GM23338 (cell line): ENCODE data around the gene C2orf15. TPM values are rescaled to one million over a fixed set of nuclear protein-coding genes. Genes with fewer than 3 reads are reported as not detected.

Experiments
- ATAC-seq: fragments of 200-7000 bp; cut with Tn5 transposase; 3 replicates; pipeline ENCODE4 v1.9.1; 2020
- DNase-seq: peaks from one replicate; pipeline ENCODE4 v3.0.0-alpha.2; 2015; ENCODE audit warnings: low spot score
- H2AFZ ChIP-seq: fragments of 200-600 bp; sonication (generic); 2 replicates; pipeline ENCODE4 v1.8.0; 2016; ENCODE audit warnings: antibody characterized with exemption, mild to moderate bottlenecking, moderate library complexity
- H3F3A ChIP-seq: fragments of 200-600 bp; sonication (generic); replicated peaks from 2 replicates; pipeline ENCODE4 v1.8.0; 2017; ENCODE audit warnings: antibody characterized with exemption, mixed run types, low read depth
- H3K27ac ChIP-seq: fragments of 200-600 bp; sonication (generic); 2 replicates; pipeline ENCODE4 v1.6.1; 2016; ENCODE audit warnings: low read depth
- H3K27me3 ChIP-seq: fragments of 200-600 bp; sonication (generic); 2 replicates; pipeline ENCODE4 v1.8.0; 2016; ENCODE audit warnings: mild to moderate bottlenecking, mixed run types, moderate library complexity; ENCODE audit not compliant: insufficient read depth
- H3K36me3 ChIP-seq: fragments of 200-600 bp; sonication (generic); 2 replicates; pipeline ENCODE4 v1.8.0; 2016; ENCODE audit warnings: mild to moderate bottlenecking; ENCODE audit not compliant: insufficient read depth
- H3K4me1 ChIP-seq: fragments of 200-600 bp; sonication (generic); 2 replicates; pipeline ENCODE4 v1.8.0; 2016; ENCODE audit warnings: mild to moderate bottlenecking, moderate library complexity; ENCODE audit not compliant: insufficient read depth
- H3K4me2 ChIP-seq: fragments of 200-600 bp; sonication (generic); 2 replicates; pipeline ENCODE4 v1.7.1; 2017; ENCODE audit warnings: mixed run types
- H3K4me3 ChIP-seq: fragments of 200-600 bp; sonication (generic); 2 replicates; pipeline ENCODE4 v1.6.1; 2016; ENCODE audit warnings: mixed run types
- H3K79me2 ChIP-seq: fragments of 200-600 bp; sonication (generic); replicated peaks from 2 replicates; pipeline ENCODE4 v1.8.0; 2017; ENCODE audit warnings: mild to moderate bottlenecking; ENCODE audit not compliant: insufficient read depth
- H3K9me2 ChIP-seq: fragments of 200-600 bp; sonication (generic); 2 replicates; pipeline ENCODE4 v1.8.0; 2017; ENCODE audit not compliant: insufficient read depth
- H4K20me1 ChIP-seq: fragments of 200-600 bp; sonication (generic); replicated peaks from 2 replicates; pipeline ENCODE4 v1.8.0; 2017; ENCODE audit warnings: mild to moderate bottlenecking; ENCODE audit not compliant: insufficient read depth
- H3K27ac Mint-ChIP-seq: 2 replicates; pipeline ENCODE4 v1.8.0; 2020; ENCODE audit warnings: inconsistent platforms, mild to moderate bottlenecking, moderate library complexity, mixed read lengths
- H3K27me3 Mint-ChIP-seq: 3 replicates; pipeline ENCODE4 v1.8.0; 2022; ENCODE audit warnings: low read depth, mild to moderate bottlenecking, moderate library complexity, mixed read lengths, inconsistent platforms; ENCODE audit not compliant: insufficient read depth, poor library complexity
- H3K36me3 Mint-ChIP-seq: 3 replicates; pipeline ENCODE4 v1.8.0; 2021; ENCODE audit warnings: low read depth, mild to moderate bottlenecking, inconsistent platforms, moderate library complexity, mixed read lengths
- H3K4me1 Mint-ChIP-seq: 3 replicates; pipeline ENCODE4 v1.8.0; 2020; ENCODE audit warnings: mild to moderate bottlenecking, inconsistent platforms, mixed read lengths
- H3K4me3 Mint-ChIP-seq: 3 replicates; pipeline ENCODE4 v1.8.0; 2021; ENCODE audit warnings: moderate library complexity, mild to moderate bottlenecking, inconsistent platforms, mixed read lengths
- H3K9me3 Mint-ChIP-seq: 3 replicates; pipeline ENCODE4 v1.8.0; 2020; ENCODE audit warnings: moderate library complexity, mild to moderate bottlenecking, inconsistent platforms, mixed read lengths
- CREB1 ChIP-seq: fragments of 250-450 bp; sonication (Bioruptor Pico); IDR thresholded peaks from 2 replicates; pipeline ENCODE4 v1.5.0; 2020; ENCODE audit warnings: low read depth, mild to moderate bottlenecking, moderate library complexity
- EZH2 ChIP-seq: fragments of 200-600 bp; sonication (generic); IDR thresholded peaks from one replicate; pipeline ENCODE4 v1.8.0; 2017; ENCODE audit warnings: antibody characterized with exemption, mild to moderate bottlenecking, low read depth; ENCODE audit not compliant: unreplicated experiment
- JUNB ChIP-seq: IDR thresholded peaks from one replicate; pipeline ENCODE4 v1.6.1; 2016; ENCODE audit warnings: antibody characterized with exemption; ENCODE audit not compliant: unreplicated experiment
- NANOG ChIP-seq: IDR thresholded peaks from 2 replicates; pipeline ENCODE4 v1.6.1; 2016; ENCODE audit warnings: antibody characterized with exemption, borderline replicate concordance
- POLR2AphosphoS5 ChIP-seq: IDR thresholded peaks from 2 replicates; pipeline ENCODE4 v1.6.1; 2016; ENCODE audit warnings: antibody characterized with exemption, low read depth
- STAT1 ChIP-seq: IDR thresholded peaks from one replicate; pipeline ENCODE4 v1.6.1; 2016; ENCODE audit warnings: antibody characterized with exemption; ENCODE audit not compliant: unreplicated experiment
- ZNF114 ChIP-seq: fragments of 250-450 bp; sonication (Bioruptor Pico); IDR thresholded peaks from 2 replicates; pipeline ENCODE4 v1.5.0; 2020; ENCODE audit warnings: mild to moderate bottlenecking, moderate library complexity
- ZNF331 ChIP-seq: fragments of 250-450 bp; sonication (Bioruptor Pico); IDR thresholded peaks from 2 replicates; pipeline ENCODE4 v1.5.0; 2020; ENCODE audit warnings: low read depth, mild to moderate bottlenecking, moderate library complexity
- long read RNA-seq: library from polyadenylated mRNA; unstranded; transcript quantifications from one replicate; pipeline ENCODE4 v2.0.0, GENCODE V29; 2020; ENCODE audit not compliant: unreplicated experiment
- polyA plus RNA-seq: library from polyadenylated mRNA; unstranded; fragments of >200 nt; fragmentation: Nextera tagmentation; extraction: Ambion mirVana; gene quantifications from 2 replicates; pipeline ENCODE4 v1.2.1, GENCODE V29; 2016
- total RNA-seq: library from RNA; depleted of rRNA; stranded (reverse); fragments of >200 nt; shearing (Covaris generic); gene quantifications from 2 replicates; pipeline ENCODE4 v1.2.3, GENCODE V29; 2014; rRNA removed
- TF ChIP-seq, protein P1 (sequence below): IDR thresholded peaks from 2 replicates; pipeline ENCODE4 v1.6.1; 2016; ENCODE audit warnings: antibody characterized with exemption
- TF ChIP-seq, protein P2 (sequence below), 2 experiments: fragments of 200-600 bp in 1 of 2; sonication (generic) in 1 of 2; conservative IDR thresholded peaks; 2 replicates each; pipeline versions ENCODE4 v1.5.1 to v1.6.1; 2016 to 2017; ENCODE audit warnings: antibody characterized with exemption in 2 of 2, low read depth in 2 of 2, mild to moderate bottlenecking in 2 of 2, moderate library complexity in 1 of 2
- TF ChIP-seq, protein P3 (sequence below): IDR thresholded peaks from one replicate; pipeline ENCODE4 v1.6.1; 2018; ENCODE audit warnings: antibody characterized with exemption; ENCODE audit not compliant: unreplicated experiment

C2orf15 gene, protein sequence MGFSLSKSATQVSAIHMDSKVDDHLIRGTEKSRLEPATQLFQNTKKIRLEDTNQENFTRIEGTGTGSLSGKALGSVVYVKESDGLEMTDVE
- total RNA-seq, result 6.4 and 8.4 TPM in 2 replicates
- 6.4 and 7.9 TPM in 2 replicates for polyA plus RNA-seq
- long read RNA-seq, transcript C2orf15-201 (4 exons, 1,667 nt), result major isoform, 5 of 5 reads
- long read RNA-seq, partial matches to known transcripts, result 0 of 5 reads
- long read RNA-seq, other reads (novel, unspliced or antisense), result 0 of 5 reads

DNA sequence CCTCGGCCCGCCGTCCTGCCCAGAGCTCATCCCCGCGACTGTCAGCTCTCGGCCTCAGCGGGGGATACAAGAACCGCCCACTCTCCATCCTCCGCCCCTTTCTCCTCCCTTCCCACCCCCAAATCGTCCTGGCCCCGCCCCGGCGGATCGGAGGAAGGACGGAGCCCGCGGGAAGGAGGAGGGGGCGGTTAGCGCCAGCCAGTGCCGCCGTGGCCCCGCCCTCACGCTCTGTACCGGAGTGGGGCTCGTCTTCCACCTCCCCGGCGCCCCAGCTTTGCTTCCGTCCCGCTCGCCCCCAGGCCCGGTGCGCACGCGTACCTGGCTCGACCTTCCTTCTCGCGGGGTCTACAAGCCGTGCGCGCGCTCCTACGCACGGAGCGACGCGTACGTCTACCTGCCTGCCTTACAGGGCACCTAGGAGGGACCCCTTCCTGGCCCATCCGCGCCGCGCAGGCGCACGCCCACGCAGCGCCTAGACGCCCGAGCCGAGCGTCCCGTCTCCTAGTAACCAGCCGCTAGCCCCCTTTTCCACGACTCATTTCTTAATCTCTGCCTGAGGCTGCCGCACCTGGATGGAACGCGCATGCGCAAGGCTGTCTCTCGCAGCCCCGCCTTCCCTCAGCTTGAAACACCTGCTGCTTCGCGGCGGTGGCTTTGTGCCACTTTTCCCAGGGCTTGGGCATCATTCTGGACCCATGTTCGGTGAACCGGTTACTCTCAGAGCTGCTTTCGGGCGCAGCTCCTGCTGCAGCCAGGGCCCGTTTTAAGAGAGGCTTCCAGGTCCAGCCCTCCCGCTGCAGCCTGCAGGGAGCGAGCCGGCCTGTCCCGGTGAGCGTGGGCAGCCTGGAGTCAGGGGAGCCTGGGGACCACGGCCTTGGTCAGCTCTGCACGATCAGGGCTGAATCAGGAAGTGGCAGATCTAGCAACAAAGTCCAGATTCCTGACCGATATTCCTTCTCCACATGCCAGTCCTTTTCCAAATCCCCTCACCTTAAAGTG lies at the start of gene C2orf15:
Gene C2orf15, plus strand, starts transcription at position 598 of the 999 bp plus-strand sequence. CDS start 8,852 bp downstream, outside the sequence.
- peak within 1 kb of the TSS; percentile 92 for H2AFZ ChIP-seq

DNA sequence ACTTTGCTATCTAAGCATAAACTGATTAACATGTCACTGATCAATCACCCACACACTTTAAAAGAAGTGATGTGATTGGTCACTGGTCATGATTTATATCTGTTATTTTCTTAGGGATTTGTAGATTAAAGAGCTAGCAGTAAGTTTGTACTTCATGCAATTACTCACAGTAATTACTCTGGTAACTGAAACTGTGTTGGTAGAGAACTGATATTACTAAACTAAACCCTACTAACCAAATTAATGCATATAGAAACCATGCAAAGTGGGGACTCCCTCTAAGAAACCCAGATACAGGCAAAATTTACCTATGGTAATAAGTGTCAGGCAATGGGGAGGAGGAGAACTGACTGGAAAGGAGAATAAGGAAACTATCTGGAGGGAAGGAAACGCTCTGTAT lies 44.8 kb upstream of the C2orf15 start:
- ATAC-seq (no peak), DNase-seq (no peak)
- Histone ChIP-seq H3K27ac (no peak overlapping the region), H3K4me2 (no peak overlapping the region), H4K20me1 (no peaks in the 10 kb centered on the region), H3K27me3 (no peaks in the 10 kb centered on the region), H3K79me2 (no peaks in the 10 kb centered on the region), H2AFZ (no peak overlapping the region), H3K4me1 (no peaks in the 10 kb centered on the region), H3F3A (no peaks in the 10 kb centered on the region), H3K4me3 (no peak overlapping the region), H3K9me2 (no peaks in the 10 kb centered on the region), H3K36me3 (no peaks in the 10 kb centered on the region)
- H3K27ac Mint-ChIP-seq, result no peak overlapping the region
- no peaks in the 10 kb centered on the region for H3K36me3 Mint-ChIP-seq
- peaks cover 6% of the 10 kb centered on the region for H3K27me3 Mint-ChIP-seq
- no peak overlapping the region for H3K4me3 Mint-ChIP-seq
- no peaks in the 10 kb centered on the region for H3K4me1 Mint-ChIP-seq
- H3K9me3 Mint-ChIP-seq, result peaks cover 20% of the 10 kb centered on the region
- TF ChIP-seq ZNF331 (CRISPR knock-in tag) (no peak), ZNF114 (CRISPR knock-in tag) (no peak), CREB1 (CRISPR knock-in tag) (no peak), STAT1 (no peak), JUNB (no peak), NANOG (no peak), POLR2AphosphoS5 (no peak)
- TF ChIP-seq, protein P1, sequence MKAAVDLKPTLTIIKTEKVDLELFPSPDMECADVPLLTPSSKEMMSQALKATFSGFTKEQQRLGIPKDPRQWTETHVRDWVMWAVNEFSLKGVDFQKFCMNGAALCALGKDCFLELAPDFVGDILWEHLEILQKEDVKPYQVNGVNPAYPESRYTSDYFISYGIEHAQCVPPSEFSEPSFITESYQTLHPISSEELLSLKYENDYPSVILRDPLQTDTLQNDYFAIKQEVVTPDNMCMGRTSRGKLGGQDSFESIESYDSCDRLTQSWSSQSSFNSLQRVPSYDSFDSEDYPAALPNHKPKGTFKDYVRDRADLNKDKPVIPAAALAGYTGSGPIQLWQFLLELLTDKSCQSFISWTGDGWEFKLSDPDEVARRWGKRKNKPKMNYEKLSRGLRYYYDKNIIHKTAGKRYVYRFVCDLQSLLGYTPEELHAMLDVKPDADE, result no peak
- TF ChIP-seq, protein P2, sequence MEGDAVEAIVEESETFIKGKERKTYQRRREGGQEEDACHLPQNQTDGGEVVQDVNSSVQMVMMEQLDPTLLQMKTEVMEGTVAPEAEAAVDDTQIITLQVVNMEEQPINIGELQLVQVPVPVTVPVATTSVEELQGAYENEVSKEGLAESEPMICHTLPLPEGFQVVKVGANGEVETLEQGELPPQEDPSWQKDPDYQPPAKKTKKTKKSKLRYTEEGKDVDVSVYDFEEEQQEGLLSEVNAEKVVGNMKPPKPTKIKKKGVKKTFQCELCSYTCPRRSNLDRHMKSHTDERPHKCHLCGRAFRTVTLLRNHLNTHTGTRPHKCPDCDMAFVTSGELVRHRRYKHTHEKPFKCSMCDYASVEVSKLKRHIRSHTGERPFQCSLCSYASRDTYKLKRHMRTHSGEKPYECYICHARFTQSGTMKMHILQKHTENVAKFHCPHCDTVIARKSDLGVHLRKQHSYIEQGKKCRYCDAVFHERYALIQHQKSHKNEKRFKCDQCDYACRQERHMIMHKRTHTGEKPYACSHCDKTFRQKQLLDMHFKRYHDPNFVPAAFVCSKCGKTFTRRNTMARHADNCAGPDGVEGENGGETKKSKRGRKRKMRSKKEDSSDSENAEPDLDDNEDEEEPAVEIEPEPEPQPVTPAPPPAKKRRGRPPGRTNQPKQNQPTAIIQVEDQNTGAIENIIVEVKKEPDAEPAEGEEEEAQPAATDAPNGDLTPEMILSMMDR (conservative IDR thresholded peaks at IDR 0.05; ENCODE audit: low read depth in 2 of 2), result no peak
- TF ChIP-seq, protein P3, sequence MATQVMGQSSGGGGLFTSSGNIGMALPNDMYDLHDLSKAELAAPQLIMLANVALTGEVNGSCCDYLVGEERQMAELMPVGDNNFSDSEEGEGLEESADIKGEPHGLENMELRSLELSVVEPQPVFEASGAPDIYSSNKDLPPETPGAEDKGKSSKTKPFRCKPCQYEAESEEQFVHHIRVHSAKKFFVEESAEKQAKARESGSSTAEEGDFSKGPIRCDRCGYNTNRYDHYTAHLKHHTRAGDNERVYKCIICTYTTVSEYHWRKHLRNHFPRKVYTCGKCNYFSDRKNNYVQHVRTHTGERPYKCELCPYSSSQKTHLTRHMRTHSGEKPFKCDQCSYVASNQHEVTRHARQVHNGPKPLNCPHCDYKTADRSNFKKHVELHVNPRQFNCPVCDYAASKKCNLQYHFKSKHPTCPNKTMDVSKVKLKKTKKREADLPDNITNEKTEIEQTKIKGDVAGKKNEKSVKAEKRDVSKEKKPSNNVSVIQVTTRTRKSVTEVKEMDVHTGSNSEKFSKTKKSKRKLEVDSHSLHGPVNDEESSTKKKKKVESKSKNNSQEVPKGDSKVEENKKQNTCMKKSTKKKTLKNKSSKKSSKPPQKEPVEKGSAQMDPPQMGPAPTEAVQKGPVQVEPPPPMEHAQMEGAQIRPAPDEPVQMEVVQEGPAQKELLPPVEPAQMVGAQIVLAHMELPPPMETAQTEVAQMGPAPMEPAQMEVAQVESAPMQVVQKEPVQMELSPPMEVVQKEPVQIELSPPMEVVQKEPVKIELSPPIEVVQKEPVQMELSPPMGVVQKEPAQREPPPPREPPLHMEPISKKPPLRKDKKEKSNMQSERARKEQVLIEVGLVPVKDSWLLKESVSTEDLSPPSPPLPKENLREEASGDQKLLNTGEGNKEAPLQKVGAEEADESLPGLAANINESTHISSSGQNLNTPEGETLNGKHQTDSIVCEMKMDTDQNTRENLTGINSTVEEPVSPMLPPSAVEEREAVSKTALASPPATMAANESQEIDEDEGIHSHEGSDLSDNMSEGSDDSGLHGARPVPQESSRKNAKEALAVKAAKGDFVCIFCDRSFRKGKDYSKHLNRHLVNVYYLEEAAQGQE, result no peak

More for the DNA sequence above, at the start of gene C2orf15:
- peak within 1 kb of the TSS; percentile 94 for H3K27ac Mint-ChIP-seq
- peak within 1 kb of the TSS; percentile 94 for H3K4me3 Mint-ChIP-seq
- DNase-seq (peak; percentile 96), ATAC-seq (peak; percentile 94)
- H3K36me3 ChIP-seq, result no peaks in the 10 kb centered on the region
- H3K4me1 ChIP-seq, result peaks cover 17% of the 10 kb centered on the region
- H3K79me2 ChIP-seq, result peaks cover 16% of the 10 kb centered on the region
- H3K27me3 ChIP-seq, result 0 out of 2 replicates have a peak, but pooled peaks cover 7% of the 10 kb centered on the region
- peak within 1 kb of the TSS; percentile 89 for H3K27ac ChIP-seq
- H3F3A ChIP-seq, result no peaks in the 10 kb centered on the region; the same call in 1 of the 2 replicates
- H3K4me1 Mint-ChIP-seq, result peaks cover 9% of the 10 kb centered on the region; the same call in 2 of the 3 replicates
- peak within 1 kb of the TSS; percentile 84 for H3K4me2 ChIP-seq
- no peaks in the 10 kb centered on the region; the same call in 1 of the 2 replicates for H3K9me2 ChIP-seq
- H3K36me3 Mint-ChIP-seq, result peaks cover 27% of the 10 kb centered on the region
- no peaks in the 10 kb centered on the region for H4K20me1 ChIP-seq
- 0 out of 2 replicates have a peak, but pooled peaks have one; percentile 28 for TF ChIP-seq CREB1 (CRISPR knock-in tag)
- TF ChIP-seq, protein P2 (conservative IDR thresholded peaks at IDR 0.05; ENCODE audit: low read depth in 2 of 2), result no peak
- no peak for TF ChIP-seq NANOG
- no peak for TF ChIP-seq STAT1
- peak; percentile 81 for TF ChIP-seq POLR2AphosphoS5
- no peak for TF ChIP-seq EZH2
- H3K4me3 ChIP-seq, result peak within 1 kb of the TSS; percentile 85
- peaks cover 23% of the 10 kb centered on the region for H3K9me3 Mint-ChIP-seq
- H3K27me3 Mint-ChIP-seq, result peaks cover 14% of the 10 kb centered on the region
